ENCODE data around the gene DHTKD1. TPM values are rescaled to one million over a fixed set of nuclear protein-coding genes. Genes with fewer than 3 reads are reported as not detected.

The DHTKD1 gene
- total and polyA plus RNA-seq, 2 of the 4 experiments (the other 2 are of a cell fraction) = 13.9 to 20.3 TPM

GRCh38 chr10:12077580-12078180, 8.9 kb downstream of the DHTKD1 start:
- H3K4me1 ChIP-seq (ENCODE audit: control insufficient read depth, insufficient read depth, low read length) = peaks cover 2% of the 10 kb centered on the region; the same call in 1 of the 2 replicates
- dilution Hi-C loops (cut with HindIII; ENCODE audit: low sequenced_read_pairs, unreplicated experiment) (no loop called here), intact Hi-C loops (cut with micrococcal nuclease) (no loop called here)

More at GRCh38 chr10:12077580-12078180, 8.9 kb downstream of the DHTKD1 start:
- Histone ChIP-seq H3K18ac (ENCODE audit: low read depth, low read length) (no peak overlapping the region), H3K79me1 (ENCODE audit: low read depth in 1 of 2, low read length in 2 of 2) (peaks cover 5 to 14% of the 10 kb centered on the region in 2 experiments; a peak in 3 of 4 replicates), H3K23ac (ENCODE audit: low read depth, low read length) (no peak overlapping the region; the same call in 1 of the 2 replicates), H2AK9ac (replicated peaks; ENCODE audit: low read depth, low read length, poor library complexity) (peak overlapping the region; percentile 35), H3K4me2 (ENCODE audit: low read depth, low read length) (no peak overlapping the region), H3K27ac (ENCODE audit: insufficient read depth, low read length) (no peak overlapping the region), H4K8ac (ENCODE audit: low read depth in 2 of 2, low read length in 2 of 2) (no peak overlapping the region), H2AFZ (replicated peaks; ENCODE audit: low read length, poor library complexity) (no peak overlapping the region), H2AK5ac (ENCODE audit: low read depth, low read length) (no peak overlapping the region), H2BK120ac (ENCODE audit: low read depth, low read length) (no peak overlapping the region), H3K9me1 (ENCODE audit: insufficient read depth, low read length) (peaks cover 3% of the 10 kb centered on the region; the same call in 1 of the 2 replicates), H2BK15ac (ENCODE audit: low read depth, low read length) (no peak overlapping the region), H4K5ac (ENCODE audit: low read depth, low read length) (no peak overlapping the region), H3K9ac (ENCODE audit: low read depth, low read length) (no peak overlapping the region), H4K91ac (ENCODE audit: insufficient read depth, low read depth, low read length) (no peak overlapping the region), H2BK5ac (ENCODE audit: low read depth, low read length, poor library complexity, severe bottlenecking) (no peak overlapping the region), H3K36me3 (ENCODE audit: control insufficient read depth, insufficient read depth, low read length) (peaks cover 3% of the 10 kb centered on the region; the same call in 1 of the 2 replicates), H3K56ac (ENCODE audit: extremely low read depth, insufficient read depth, low read length) (no peak overlapping the region), H3K9me3 (ENCODE audit: control insufficient read depth, insufficient read depth, low read length) (no peaks in the 10 kb centered on the region), H2BK20ac (ENCODE audit: low read depth, low read length) (no peak overlapping the region), H3K4me3 (ENCODE audit: insufficient read depth, low read depth, low read length) (no peak overlapping the region), H3K4ac (ENCODE audit: low read depth, low read length) (no peak overlapping the region), H4K20me1 (ENCODE audit: insufficient read depth, low read length) (no peaks in the 10 kb centered on the region), H3K27me3 (ENCODE audit: control insufficient read depth, insufficient read depth, low read length) (no peaks in the 10 kb centered on the region), H3K14ac (replicated peaks; ENCODE audit: low read depth, low read length) (no peak overlapping the region)
- in situ Hi-C loops (cut with MboI; ENCODE audit: low sequenced_read_pairs) = no loop called here
- ChIA-PET CTCF (no interaction called here), POLR2A (ENCODE audit: unreplicated experiment) (no interaction called here)
- BruUV-seq (replicated peaks) = no TSS peak
- 100% methylated on average over 2 of the region's 9 CpGs; no CpG with 5 or more reads in 1 of the 2 experiments for WGBS, 2 experiments (ENCODE audit: extremely low coverage in 2 of 2, insufficient read length in 1 of 2)
- ATAC-seq (ENCODE audit: low read depth) = no peak
- DNase-seq = no peak
- no peak for TF ChIP-seq CHD1 (IDR thresholded peaks at IDR 0.05; ENCODE audit: low read depth, low read length)
- TF ChIP-seq RFX5 (IDR thresholded peaks at IDR 0.05; ENCODE audit: low read depth, low read length) = no peak
- TF ChIP-seq ELK1 (IDR thresholded peaks at IDR 0.05; ENCODE audit: borderline replicate concordance, low read depth, low read length) = no peak
- TF ChIP-seq CTCF (conservative IDR thresholded peaks at IDR 0.05; ENCODE audit: low read depth, low read length) = no peak
- TF ChIP-seq BHLHE40 (IDR thresholded peaks at IDR 0.05; ENCODE audit: low read depth, low read length) = no peak
- no peak for TF ChIP-seq FOS (IDR thresholded peaks at IDR 0.05; ENCODE audit: low read depth, low read length)
- TF ChIP-seq MXI1 (IDR thresholded peaks at IDR 0.05; ENCODE audit: borderline replicate concordance, low read depth, low read length) = no peak
- TF ChIP-seq RAD21 (IDR thresholded peaks at IDR 0.05; ENCODE audit: low read length) = no peak

All from IMR-90 (cell line).